Stimulated activated CD4-positive, alpha-beta T cell treated with anti-CD3 and anti-CD28 coated beads, Interleukin-4, amount 100 ng/mL, for 1 hour (primary cell): ENCODE results near the gene VPS54.

ENCODE experiments used
- DNase-seq: peaks from one replicate; pipeline ENCODE4 v3.0.0-alpha.2; 2020

The VPS54 gene

GRCh38 chr2:63899639-63900038 is 119.6 kb downstream of the VPS54 start:
- DNase-seq, result no peak

- no peak for DNase-seq
Measured at GRCh38 chr2:63898839-63899238, 120.4 kb downstream of the VPS54 start.

- DNase-seq, result no peak
Measured at GRCh38 chr2:63894167-63894566, 125.1 kb downstream of the VPS54 start.

GRCh38 chr2:63893163-63893562 is 126.1 kb downstream of the VPS54 start:
- DNase-seq, result no peak

GRCh38 chr2:63891488-63892030 is 127.7 kb downstream of the VPS54 start:
- no peak for DNase-seq

GRCh38 chr2:63890678-63891077 is 128.6 kb downstream of the VPS54 start:
- no peak for DNase-seq

GRCh38 chr2:63888490-63889402 is 130.5 kb downstream of the VPS54 start:
- DNase-seq, result peak; percentile 48

- DNase-seq, result no peak
Measured at GRCh38 chr2:63888053-63888452, 131.2 kb downstream of the VPS54 start.

- no peak for DNase-seq
Measured at GRCh38 chr2:63886445-63886844, 132.8 kb downstream of the VPS54 start.

- DNase-seq, result no peak
Measured at GRCh38 chr2:63882395-63883105, 136.7 kb downstream of the VPS54 start.

GRCh38 chr2:63881205-63881604 is 138.0 kb downstream of the VPS54 start:
- DNase-seq, result no peak

- DNase-seq, result no peak
Measured at GRCh38 chr2:63880625-63881024, 138.6 kb downstream of the VPS54 start.

GRCh38 chr2:63879876-63880433 is 139.3 kb downstream of the VPS54 start:
- no peak for DNase-seq

GRCh38 chr2:63878486-63878885 is 140.7 kb downstream of the VPS54 start:
- DNase-seq, result no peak

- DNase-seq, result no peak
Measured at GRCh38 chr2:63876311-63876710, 142.9 kb downstream of the VPS54 start.

GRCh38 chr2:63875559-63876245 is 143.5 kb downstream of the VPS54 start:
- no peak for DNase-seq

GRCh38 chr2:63875131-63875527 is 144.1 kb downstream of the VPS54 start:
- DNase-seq, result no peak

- no peak for DNase-seq
Measured at GRCh38 chr2:63874204-63875130, 144.8 kb downstream of the VPS54 start.

GRCh38 chr2:63872571-63873328 is 146.5 kb downstream of the VPS54 start:
- DNase-seq, result no peak

GRCh38 chr2:63871864-63872263 is 147.4 kb downstream of the VPS54 start:
- DNase-seq, result no peak

GRCh38 chr2:63870679-63871078 is 148.5 kb downstream of the VPS54 start:
- no peak for DNase-seq
